Suprapubic skin (tissue), 3 donors: Measurements from ENCODE around the gene CYB5A.

ENCODE experiments used
- CTCF ChIP-seq, 2 donors: fragments of 200-600 bp in 1 of 2; fragments of 450-650 bp in 1 of 2; sonication (generic) in 1 of 2; IDR thresholded peaks; one replicate each; pipeline ENCODE4 v1.5.1; 2016 to 2019; ENCODE audit warnings: antibody characterized with exemption in 2 of 2, mild to moderate bottlenecking in 1 of 2, moderate library complexity in 1 of 2
- POLR2A ChIP-seq, 2 donors: fragments of 450-650 bp; IDR thresholded peaks; one replicate each; pipeline ENCODE4 v1.6.1; 2017; ENCODE audit warnings: antibody characterized with exemption in 2 of 2, mild to moderate bottlenecking in 2 of 2, moderate library complexity in 2 of 2

DNA sequence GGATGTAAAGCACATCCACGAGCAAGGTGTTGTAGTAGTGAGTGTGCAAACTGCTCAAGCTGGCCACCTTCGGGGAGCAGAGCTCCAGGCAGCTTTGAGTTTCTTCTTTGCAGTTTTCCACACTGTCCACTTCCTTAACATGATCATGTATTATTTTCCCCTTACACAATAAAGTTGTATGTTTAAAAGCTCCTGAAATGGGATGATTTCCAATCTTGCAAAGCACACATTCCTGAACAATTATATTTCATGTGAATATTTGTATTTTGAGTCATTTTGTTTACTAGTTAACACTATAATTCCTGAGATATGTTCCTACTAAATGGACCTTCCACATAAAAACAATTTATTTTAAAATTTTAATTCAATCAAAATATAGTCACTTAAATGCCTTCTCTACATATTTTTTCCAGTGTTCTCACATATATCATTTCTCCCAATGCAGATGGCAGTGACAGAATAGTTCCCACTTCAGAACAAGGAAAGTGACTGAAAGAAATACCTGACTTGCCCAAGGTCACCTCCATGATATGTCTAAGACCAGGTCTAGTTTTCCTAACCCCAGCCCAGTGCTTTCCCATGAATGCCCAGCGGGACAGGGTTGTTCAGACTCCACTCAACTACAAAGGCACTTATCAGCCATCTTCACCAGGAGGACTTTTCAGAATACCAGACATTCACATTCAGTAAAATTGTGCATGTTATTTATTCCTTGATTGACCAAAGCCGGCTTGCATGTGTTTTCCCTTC lies 5.5 kb downstream of the CYB5A start:
- TF ChIP-seq CTCF (IDR thresholded peaks at IDR 0.05), result no peak
- no peak for TF ChIP-seq POLR2A (IDR thresholded peaks at IDR 0.05)
